ENCODE results near the gene ANTXRL. TPM values are rescaled to one million over a fixed set of nuclear protein-coding genes. Genes with fewer than 3 reads are reported as not detected.
"Not testable (repeated sequence)": the region's sequence is repeated elsewhere in the genome, so short reads cannot be mapped to it uniquely, and the experiment has no call there.

ANTXRL gene
- not detected in 2 replicates for total RNA-seq (ENCODE audit: low replicate concordance)

DNA sequence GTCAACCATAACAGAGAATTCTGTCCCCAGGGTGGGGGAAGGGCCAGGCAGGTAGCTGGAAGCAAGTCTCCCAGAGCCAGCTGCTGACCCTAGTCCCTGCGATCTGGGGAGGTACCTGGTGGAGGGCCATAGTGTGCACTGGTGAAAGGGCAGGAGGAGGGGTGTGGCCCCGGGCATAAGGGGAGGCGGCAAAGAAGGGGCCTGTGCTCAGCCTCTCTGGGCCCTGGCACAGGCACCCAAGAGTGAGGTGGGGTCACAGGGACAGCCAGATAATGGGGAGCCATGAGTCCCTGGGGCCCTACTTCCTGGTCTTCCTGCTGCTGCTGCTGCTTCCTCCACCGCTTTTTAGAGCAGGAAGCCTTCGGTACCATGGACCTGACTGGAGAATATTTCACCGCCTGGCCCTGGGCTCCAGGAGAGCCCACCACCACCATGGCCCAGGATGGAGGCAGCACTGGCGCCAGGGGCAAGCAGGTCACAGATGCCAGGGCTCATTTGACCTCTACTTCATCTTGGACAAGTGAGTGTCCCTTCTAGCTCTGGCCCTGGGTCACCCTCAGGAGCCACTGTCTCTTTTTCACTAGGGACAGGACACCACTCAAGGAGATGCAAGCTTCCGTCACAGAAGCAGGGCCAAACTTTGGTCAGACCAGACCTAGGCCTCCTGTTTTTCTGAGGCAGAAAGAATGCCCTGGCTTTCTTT lies at the start of gene ANTXRL:
TSS of gene ANTXRL (plus strand) at position 7 of the 703 bp plus-strand sequence. CDS start at position 273, 266 bp downstream.
- TF ChIP-seq, protein P1, sequence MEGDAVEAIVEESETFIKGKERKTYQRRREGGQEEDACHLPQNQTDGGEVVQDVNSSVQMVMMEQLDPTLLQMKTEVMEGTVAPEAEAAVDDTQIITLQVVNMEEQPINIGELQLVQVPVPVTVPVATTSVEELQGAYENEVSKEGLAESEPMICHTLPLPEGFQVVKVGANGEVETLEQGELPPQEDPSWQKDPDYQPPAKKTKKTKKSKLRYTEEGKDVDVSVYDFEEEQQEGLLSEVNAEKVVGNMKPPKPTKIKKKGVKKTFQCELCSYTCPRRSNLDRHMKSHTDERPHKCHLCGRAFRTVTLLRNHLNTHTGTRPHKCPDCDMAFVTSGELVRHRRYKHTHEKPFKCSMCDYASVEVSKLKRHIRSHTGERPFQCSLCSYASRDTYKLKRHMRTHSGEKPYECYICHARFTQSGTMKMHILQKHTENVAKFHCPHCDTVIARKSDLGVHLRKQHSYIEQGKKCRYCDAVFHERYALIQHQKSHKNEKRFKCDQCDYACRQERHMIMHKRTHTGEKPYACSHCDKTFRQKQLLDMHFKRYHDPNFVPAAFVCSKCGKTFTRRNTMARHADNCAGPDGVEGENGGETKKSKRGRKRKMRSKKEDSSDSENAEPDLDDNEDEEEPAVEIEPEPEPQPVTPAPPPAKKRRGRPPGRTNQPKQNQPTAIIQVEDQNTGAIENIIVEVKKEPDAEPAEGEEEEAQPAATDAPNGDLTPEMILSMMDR (IDR thresholded peaks at IDR 0.05; ENCODE audit: insufficient read depth, low read length): no peak
- DNase-seq (ENCODE audit: low read depth): no peak
- no peak within 1 kb of the TSS for H3K4me3 ChIP-seq (ENCODE audit: low read depth, low read length)

DNA sequence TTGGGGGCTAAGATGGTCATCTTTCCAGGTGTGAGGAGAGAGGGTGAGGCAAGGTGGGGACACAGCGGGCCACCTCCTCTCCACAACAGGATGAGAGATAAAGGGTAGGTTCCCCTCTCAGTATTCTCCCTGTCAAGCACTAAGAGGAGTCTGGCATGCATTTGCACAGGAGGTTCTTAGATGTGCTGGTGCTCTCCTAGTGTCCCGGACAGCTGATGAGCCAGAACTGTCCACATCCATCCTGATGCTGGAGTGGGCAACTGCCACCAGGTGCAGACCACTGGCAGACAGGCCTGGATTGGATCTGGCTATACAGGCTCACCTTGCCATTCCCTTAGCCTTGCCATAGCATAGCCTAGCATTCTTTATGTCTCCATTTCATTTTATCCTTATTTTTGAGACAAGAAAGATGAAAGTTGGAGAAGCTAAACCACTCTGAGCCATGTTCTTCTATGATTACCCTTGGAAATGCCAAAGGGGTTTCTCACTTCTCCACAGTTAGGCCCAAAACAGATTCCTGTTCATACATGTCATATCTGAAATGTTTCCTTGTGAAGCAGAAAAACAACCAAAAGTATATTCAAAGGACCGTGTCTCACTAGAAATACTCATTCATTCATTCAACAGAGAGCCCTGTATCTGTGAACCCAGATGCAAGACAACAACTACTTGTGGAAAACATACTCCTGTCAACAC lies 48.8 kb upstream of the ANTXRL start:
- no peak for DNase-seq (ENCODE audit: low read depth)
- H3K4me3 ChIP-seq (ENCODE audit: low read depth, low read length): no peak overlapping the region
- TF ChIP-seq, protein P1 (IDR thresholded peaks at IDR 0.05; ENCODE audit: insufficient read depth, low read length): no peak

DNA sequence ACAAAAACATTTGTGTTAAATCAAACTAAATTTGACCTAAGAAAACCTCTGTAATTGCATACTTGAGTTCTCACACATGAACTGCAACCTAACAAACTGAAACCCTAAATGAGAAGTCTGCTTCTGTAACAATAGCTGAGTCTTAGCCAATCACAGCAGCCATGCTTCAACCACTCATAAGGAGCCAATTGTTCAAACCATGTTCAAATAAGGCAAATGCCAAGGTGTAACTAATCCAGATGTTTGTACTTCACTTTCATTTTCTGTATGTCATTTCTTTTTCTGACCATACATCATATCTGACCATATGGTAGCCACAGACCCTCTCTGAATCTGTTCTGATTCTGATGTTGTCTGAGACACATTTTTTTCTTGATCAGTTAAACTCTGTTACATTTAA lies 47.5 kb upstream of the ANTXRL start:
- H3K4me3 ChIP-seq (ENCODE audit: low read depth, low read length): no peak overlapping the region
- peak; percentile 35 for DNase-seq (ENCODE audit: low read depth)
- TF ChIP-seq, protein P1 (IDR thresholded peaks at IDR 0.05; ENCODE audit: insufficient read depth, low read length): no peak

DNA sequence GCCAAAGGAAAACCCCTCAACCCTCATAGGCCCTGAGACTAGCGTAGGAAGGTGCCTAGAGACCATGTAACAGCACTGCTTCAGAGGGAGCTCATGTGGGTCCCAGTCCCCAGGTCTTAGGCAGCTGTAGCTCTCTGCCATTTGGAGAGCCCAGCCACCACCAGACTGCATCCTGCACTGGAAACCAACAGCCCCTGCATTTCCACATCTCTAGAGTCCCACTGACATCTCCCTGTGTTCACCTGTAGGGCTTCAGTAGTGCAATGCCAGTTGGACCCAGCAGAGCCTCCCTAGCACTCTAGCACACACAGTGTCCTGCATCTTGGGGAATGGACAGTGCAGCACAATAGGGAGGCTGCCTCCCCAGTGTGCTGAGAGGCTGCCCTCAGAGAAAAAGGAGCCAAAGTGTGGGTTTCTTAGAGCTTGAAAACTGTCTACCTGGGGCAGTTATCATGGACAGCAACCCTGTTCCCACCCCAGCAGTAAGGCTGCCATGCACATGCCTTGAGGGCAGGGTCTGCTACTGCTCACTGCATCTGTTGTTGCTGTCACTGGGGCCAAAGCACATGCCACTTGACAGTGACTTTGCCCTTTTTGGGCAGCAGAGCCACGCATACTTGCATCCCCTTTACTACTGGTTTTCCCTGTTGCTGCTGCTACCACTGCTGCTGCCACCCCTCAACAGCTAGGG lies 46.7 kb upstream of the ANTXRL start:
- H3K4me3 ChIP-seq (ENCODE audit: low read depth, low read length): no peak overlapping the region
- TF ChIP-seq, protein P1 (IDR thresholded peaks at IDR 0.05; ENCODE audit: insufficient read depth, low read length): no peak
- DNase-seq (ENCODE audit: low read depth): no peak

DNA sequence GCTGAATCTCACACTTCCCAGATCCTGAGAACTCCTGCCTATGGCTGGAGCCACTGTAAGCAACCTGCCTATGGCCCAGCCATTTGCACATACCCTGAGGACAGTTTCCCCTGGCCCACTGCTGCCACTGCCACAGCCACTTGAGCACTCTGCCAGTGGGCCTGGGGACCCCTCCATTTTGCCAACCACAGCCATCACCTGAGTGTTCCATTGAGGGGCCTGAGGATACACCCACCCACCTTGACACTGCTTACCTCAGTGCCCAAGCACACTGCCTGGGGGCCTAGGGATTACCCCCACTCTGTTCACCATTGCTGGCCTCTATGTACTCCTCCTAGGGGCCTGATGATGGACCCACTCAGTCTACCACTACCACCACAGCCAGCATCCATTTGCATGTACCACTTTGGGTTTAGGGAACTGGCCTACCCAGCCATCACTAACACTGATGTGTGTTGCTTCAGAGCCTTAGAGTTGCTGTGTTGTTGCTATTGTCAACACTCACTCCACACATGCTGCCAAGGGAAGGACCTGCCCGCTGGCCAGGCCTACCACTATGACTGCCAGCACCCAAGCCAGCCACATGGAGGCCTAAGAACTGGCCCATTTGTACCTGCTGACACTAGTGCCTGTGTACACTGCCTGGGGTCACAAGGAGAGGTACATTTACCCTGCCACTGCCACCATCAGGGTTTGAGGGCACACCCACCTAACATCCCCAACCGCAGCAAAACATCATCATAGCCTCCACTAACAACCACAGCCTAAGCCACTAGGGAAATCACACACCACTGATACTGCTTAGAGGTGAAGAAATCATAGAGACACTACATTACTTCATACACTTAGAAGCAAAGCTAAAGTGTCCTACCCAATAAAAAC lies 45.9 kb upstream of the ANTXRL start:
- TF ChIP-seq, protein P1 (IDR thresholded peaks at IDR 0.05; ENCODE audit: insufficient read depth, low read length): no peak
- no peak for DNase-seq (ENCODE audit: low read depth)

DNA sequence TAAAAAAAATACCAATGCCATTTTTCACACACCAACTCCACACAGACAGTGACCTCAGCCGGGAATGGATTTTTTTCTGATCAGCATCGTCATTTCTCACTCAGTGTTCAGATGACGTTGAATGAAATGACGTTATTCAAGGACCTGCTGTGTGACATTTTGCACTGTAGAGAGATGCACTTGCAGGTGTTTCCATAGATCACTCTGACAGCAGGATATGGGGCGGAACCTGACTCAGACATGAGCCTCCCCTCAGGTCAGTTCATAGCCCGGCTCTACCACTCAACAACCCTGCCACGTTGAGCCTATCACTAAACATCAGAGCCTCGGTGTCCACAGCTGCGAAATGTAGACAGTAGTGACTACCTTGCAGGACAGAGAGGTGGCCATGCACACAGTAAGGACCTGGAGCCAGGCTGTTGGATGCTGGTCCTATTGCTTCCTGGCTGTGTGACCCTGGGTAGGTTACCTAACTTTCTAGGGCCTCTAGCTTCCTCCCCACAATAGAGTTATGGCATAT lies 41.4 kb upstream of the ANTXRL start:
- DNase-seq (ENCODE audit: low read depth): no peak
- TF ChIP-seq, protein P1 (IDR thresholded peaks at IDR 0.05; ENCODE audit: insufficient read depth, low read length): no peak
- H3K4me3 ChIP-seq (ENCODE audit: low read depth, low read length): no peak overlapping the region

More for the DNA sequence above, 45.9 kb upstream of the ANTXRL start:
- no peak overlapping the region for H3K4me3 ChIP-seq (ENCODE audit: low read depth, low read length)

DNA sequence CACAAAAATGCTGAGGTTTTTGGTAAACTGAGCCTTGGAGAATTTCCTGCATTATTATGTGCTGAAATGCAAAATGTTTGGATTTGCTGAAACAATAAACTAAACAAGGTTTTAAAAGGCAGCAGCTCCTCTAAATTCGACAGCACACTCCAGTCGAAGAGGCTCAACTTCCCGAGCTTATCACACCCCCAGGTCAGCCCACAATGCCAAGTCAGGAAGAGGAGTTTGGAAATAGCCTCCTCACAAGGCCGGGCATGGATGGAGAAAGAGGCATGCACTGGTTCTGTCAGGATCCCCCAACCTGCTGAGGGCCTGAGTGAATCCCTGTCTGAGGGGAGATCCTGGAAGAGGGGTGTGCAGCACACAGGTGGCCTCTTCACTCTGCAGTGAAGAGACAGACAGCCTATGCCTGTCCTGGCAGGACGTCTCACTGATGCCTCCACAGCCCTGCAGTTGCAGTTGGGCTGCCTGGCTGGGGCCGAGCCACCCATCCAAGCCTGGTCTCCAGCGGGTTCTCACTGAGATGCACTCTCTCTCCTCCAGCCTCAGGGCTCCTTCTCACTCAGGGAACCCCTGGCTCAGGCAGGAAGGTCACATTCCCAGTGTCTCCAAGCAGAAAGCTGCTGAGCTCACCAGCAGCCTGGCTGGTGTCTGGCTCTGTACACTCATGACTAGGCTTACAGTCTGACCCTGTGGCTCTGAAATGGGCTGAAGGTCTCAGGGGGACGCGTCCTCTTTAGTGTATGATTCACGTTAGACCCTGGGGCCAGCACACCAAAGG lies 40.2 kb upstream of the ANTXRL start:
- not testable (repeated sequence) for H3K4me3 ChIP-seq (ENCODE audit: low read depth, low read length); DNase-seq (ENCODE audit: low read depth)
